NCI-H2171 treated with DMSO at 0.1 percent for 48 hours (cell line): ENCODE data around the gene OR9Q2.
"Not testable (repeated sequence)": the region's sequence is repeated elsewhere in the genome, so short reads cannot be mapped to it uniquely, and the experiment has no call there.

ENCODE experiments used
- DNase-seq: peaks from one replicate; lab custom pipeline; 2025; lab: John Stamatoyannopoulos, UW

Gene OR9Q2

GRCh38 chr11:58188770-58189169 lies at the start of gene OR9Q2:
OR9Q2 (plus strand) TSS chr11:58189070; CDS start chr11:58190491, 1,421 bp downstream.
- no peak for DNase-seq

- DNase-seq: no peak
These were observed 46.1 kb upstream of the OR9Q2 start for GRCh38 chr11:58142761-58143160.

- DNase-seq: no peak
These were observed 36.1 kb upstream of the OR9Q2 start for GRCh38 chr11:58152781-58153180.

GRCh38 chr11:58164389-58164788 lies 24.5 kb upstream of the OR9Q2 start:
- DNase-seq: no peak

GRCh38 chr11:58164990-58165389 lies 23.9 kb upstream of the OR9Q2 start:
- DNase-seq: no peak

GRCh38 chr11:58165504-58166106 lies 23.3 kb upstream of the OR9Q2 start:
- no peak for DNase-seq

- no peak for DNase-seq
These were observed 11.3 kb upstream of the OR9Q2 start for GRCh38 chr11:58177409-58178054.

GRCh38 chr11:58178444-58178843 lies 10.4 kb upstream of the OR9Q2 start:
- no peak for DNase-seq

- no peak for DNase-seq
These were observed 9.2 kb upstream of the OR9Q2 start for GRCh38 chr11:58179648-58180047.

GRCh38 chr11:58186938-58187337 lies 1.9 kb upstream of the OR9Q2 start:
- DNase-seq: no peak

GRCh38 chr11:58192229-58192628 lies 3.4 kb downstream of the OR9Q2 start:
- DNase-seq: no peak

- no peak for DNase-seq
These were observed 4.5 kb downstream of the OR9Q2 start for GRCh38 chr11:58193391-58193790.

GRCh38 chr11:58195939-58196338 lies 7.1 kb downstream of the OR9Q2 start:
- no peak for DNase-seq

GRCh38 chr11:58199271-58199670 lies 10.4 kb downstream of the OR9Q2 start:
- DNase-seq: no peak

- no peak for DNase-seq
These were observed 15.2 kb downstream of the OR9Q2 start, which contains the start of gene OR1S2 for GRCh38 chr11:58204042-58204441. OR1S2 (minus strand) TSS chr11:58204142; CDS start chr11:58204142, 0 bp downstream.

GRCh38 chr11:58212420-58212819 lies 23.6 kb downstream of the OR9Q2 start, which contains the start of gene OR1S1:
OR1S1 (plus strand) TSS chr11:58212720.
- not testable (repeated sequence) for DNase-seq

- DNase-seq: no peak
These were observed 27.6 kb downstream of the OR9Q2 start for GRCh38 chr11:58216476-58216875.

GRCh38 chr11:58222721-58223120 lies 33.9 kb downstream of the OR9Q2 start:
- DNase-seq: no peak

GRCh38 chr11:58227956-58228615 lies 39.2 kb downstream of the OR9Q2 start:
- DNase-seq: no peak
